Neural progenitor cell (in vitro differentiated cells): Measurements from ENCODE around the gene SLC25A52.

Experiments used
- EZH2 ChIP-seq: fragments of 200-600 bp; sonication (generic); IDR thresholded peaks from 2 replicates; pipeline ENCODE4 v1.6.1; 2017; ENCODE audit warnings: antibody characterized with exemption, mild to moderate bottlenecking, moderate library complexity
- TF ChIP-seq, protein P1 (sequence below): fragments of 200-600 bp; sonication (generic); IDR thresholded peaks from 2 replicates; pipeline ENCODE4 v1.5.1; 2017; ENCODE audit warnings: antibody characterized with exemption, mild to moderate bottlenecking

DNA sequence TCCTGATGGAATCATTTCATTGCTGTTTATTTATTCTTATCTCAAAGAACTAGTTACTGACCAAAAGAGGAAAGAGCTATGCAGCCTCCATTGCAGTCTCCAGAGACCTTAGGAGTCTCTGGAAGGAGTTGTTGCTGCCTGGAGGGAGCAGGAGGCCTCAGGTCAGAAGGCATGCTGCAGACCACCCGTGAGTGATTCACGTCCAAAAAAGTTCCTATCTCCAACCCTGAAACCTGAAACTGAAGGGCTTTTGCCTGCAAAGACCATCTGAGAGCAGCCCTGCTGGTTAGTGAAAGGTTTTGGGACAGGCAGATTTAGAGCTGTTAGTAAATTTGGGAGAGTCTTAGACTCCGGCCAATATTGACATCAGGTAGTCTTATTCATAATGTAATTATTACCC, 29.1 kb downstream of the SLC25A52 start:
- TF ChIP-seq, protein P1, sequence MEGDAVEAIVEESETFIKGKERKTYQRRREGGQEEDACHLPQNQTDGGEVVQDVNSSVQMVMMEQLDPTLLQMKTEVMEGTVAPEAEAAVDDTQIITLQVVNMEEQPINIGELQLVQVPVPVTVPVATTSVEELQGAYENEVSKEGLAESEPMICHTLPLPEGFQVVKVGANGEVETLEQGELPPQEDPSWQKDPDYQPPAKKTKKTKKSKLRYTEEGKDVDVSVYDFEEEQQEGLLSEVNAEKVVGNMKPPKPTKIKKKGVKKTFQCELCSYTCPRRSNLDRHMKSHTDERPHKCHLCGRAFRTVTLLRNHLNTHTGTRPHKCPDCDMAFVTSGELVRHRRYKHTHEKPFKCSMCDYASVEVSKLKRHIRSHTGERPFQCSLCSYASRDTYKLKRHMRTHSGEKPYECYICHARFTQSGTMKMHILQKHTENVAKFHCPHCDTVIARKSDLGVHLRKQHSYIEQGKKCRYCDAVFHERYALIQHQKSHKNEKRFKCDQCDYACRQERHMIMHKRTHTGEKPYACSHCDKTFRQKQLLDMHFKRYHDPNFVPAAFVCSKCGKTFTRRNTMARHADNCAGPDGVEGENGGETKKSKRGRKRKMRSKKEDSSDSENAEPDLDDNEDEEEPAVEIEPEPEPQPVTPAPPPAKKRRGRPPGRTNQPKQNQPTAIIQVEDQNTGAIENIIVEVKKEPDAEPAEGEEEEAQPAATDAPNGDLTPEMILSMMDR: no peak
- no peak for TF ChIP-seq EZH2
